IMR-90 (cell line): Measurements from ENCODE around the gene ZNF227. TPM values are rescaled to one million over a fixed set of nuclear protein-coding genes. Genes with fewer than 3 reads are reported as not detected.

Experiments
- ATAC-seq: fragments of 200-7000 bp; cut with Tn5 transposase; 2 replicates; pipeline ENCODE4 v1.9.1; 2020; ENCODE audit warnings: low read depth, mild to moderate bottlenecking, moderate library complexity
- BruUV-seq: library from RNA; stranded (reverse); fragments of 400-500 nt; replicated peaks from 2 replicates; lab custom pipeline; 2021; lab: Mats Ljungman, UMichigan
- CTCF ChIA-PET: fragments of 300-600 bp; formaldehyde crosslinking; extraction: SDS; loops from one replicate; lab custom pipeline; 2021; ENCODE audit warnings: antibody characterized with exemption; lab: Yijun Ruan, JAX
- POLR2A ChIA-PET: fragments of 300-600 bp; sonication (Branson Sonifier 250); formaldehyde crosslinking; loops from one replicate; lab custom pipeline; 2022; ENCODE audit warnings: antibody characterized with exemption; ENCODE audit not compliant: unreplicated experiment; lab: Charles Lee
- DNase-seq: peaks from one replicate; pipeline ENCODE4 v3.0.0; 2013
- H2AFZ ChIP-seq: replicated peaks from 2 replicates; pipeline ENCODE3; 2013; ENCODE audit warnings: low read length, mild to moderate bottlenecking; ENCODE audit not compliant: poor library complexity
- H2AK5ac ChIP-seq: 2 replicates; pipeline ENCODE4 v1.6.1; 2013; ENCODE audit warnings: low read depth, low read length, inconsistent platforms
- H2AK9ac ChIP-seq: replicated peaks from 2 replicates; pipeline ENCODE3; 2013; ENCODE audit warnings: mild to moderate bottlenecking, low read depth, low read length, moderate library complexity; ENCODE audit not compliant: poor library complexity
- H2BK120ac ChIP-seq: 2 replicates; pipeline ENCODE4 v1.6.1; 2013; ENCODE audit warnings: low read depth, low read length, inconsistent platforms
- H2BK15ac ChIP-seq: 3 replicates; pipeline ENCODE4 v1.6.1; 2013; ENCODE audit warnings: low read depth, low read length, inconsistent platforms
- H2BK20ac ChIP-seq: 2 replicates; pipeline ENCODE4 v1.6.1; 2013; ENCODE audit warnings: low read depth, mild to moderate bottlenecking, inconsistent platforms, low read length, moderate library complexity
- H2BK5ac ChIP-seq: 2 replicates; pipeline ENCODE4 v1.6.1; 2013; ENCODE audit warnings: mild to moderate bottlenecking, low read depth, low read length, inconsistent platforms; ENCODE audit not compliant: poor library complexity, severe bottlenecking
- H3K14ac ChIP-seq: replicated peaks from 2 replicates; pipeline ENCODE4 v1.6.1; 2013; ENCODE audit warnings: low read depth, low read length, inconsistent platforms
- H3K18ac ChIP-seq: 2 replicates; pipeline ENCODE4 v1.6.1; 2013; ENCODE audit warnings: low read depth, low read length, control low read depth
- H3K23ac ChIP-seq: 2 replicates; pipeline ENCODE4 v1.6.1; 2013; ENCODE audit warnings: low read depth, low read length, inconsistent platforms
- H3K27ac ChIP-seq: 2 replicates; pipeline ENCODE4 v1.5.1; 2013; ENCODE audit warnings: mild to moderate bottlenecking, control low read depth, low read length; ENCODE audit not compliant: insufficient read depth
- H3K27me3 ChIP-seq: 2 replicates; pipeline ENCODE4 v1.6.1; 2013; ENCODE audit warnings: low read length; ENCODE audit not compliant: control insufficient read depth, insufficient read depth
- H3K36me3 ChIP-seq: 2 replicates; pipeline ENCODE4 v1.6.1; 2013; ENCODE audit warnings: low read length, mixed read lengths; ENCODE audit not compliant: control insufficient read depth, insufficient read depth
- H3K4ac ChIP-seq: 2 replicates; pipeline ENCODE4 v1.6.1; 2013; ENCODE audit warnings: low read depth, low read length, inconsistent platforms
- H3K4me1 ChIP-seq: 2 replicates; pipeline ENCODE4 v1.6.1; 2013; ENCODE audit warnings: low read length, mixed read lengths; ENCODE audit not compliant: control insufficient read depth, insufficient read depth
- H3K4me2 ChIP-seq: 2 replicates; pipeline ENCODE4 v1.6.1; 2013; ENCODE audit warnings: low read depth, mild to moderate bottlenecking, control low read depth, low read length, moderate library complexity
- H3K4me3 ChIP-seq: 2 replicates; pipeline ENCODE4 v1.5.1; 2013; ENCODE audit warnings: low read depth, mild to moderate bottlenecking, control low read depth, low read length, moderate library complexity; ENCODE audit not compliant: insufficient read depth
- H3K56ac ChIP-seq: 2 replicates; pipeline ENCODE4 v1.6.1; 2013; ENCODE audit warnings: low read length, inconsistent platforms; ENCODE audit not compliant: insufficient read depth; ENCODE audit errors: extremely low read depth
- H3K79me1 ChIP-seq, 2 experiments: 2 replicates each; pipeline ENCODE4 v1.6.1; 2013; ENCODE audit warnings: low read length in 2 of 2, inconsistent platforms in 1 of 2, low read depth in 1 of 2
- H3K9ac ChIP-seq: 2 replicates; pipeline ENCODE4 v1.6.1; 2013; ENCODE audit warnings: low read depth, low read length, control low read depth
- H3K9me1 ChIP-seq: 2 replicates; pipeline ENCODE4 v1.6.1; 2013; ENCODE audit warnings: low read length, inconsistent platforms; ENCODE audit not compliant: insufficient read depth
- H3K9me3 ChIP-seq: 2 replicates; pipeline ENCODE4 v1.6.1; 2013; ENCODE audit warnings: low read length; ENCODE audit not compliant: control insufficient read depth, insufficient read depth
- H4K20me1 ChIP-seq: 2 replicates; pipeline ENCODE4 v1.6.1; 2013; ENCODE audit warnings: low read length, inconsistent platforms; ENCODE audit not compliant: insufficient read depth
- H4K5ac ChIP-seq: 2 replicates; pipeline ENCODE4 v1.6.1; 2013; ENCODE audit warnings: mild to moderate bottlenecking, low read depth, low read length, control low read depth
- H4K8ac ChIP-seq, 2 experiments: 2 replicates each; pipeline ENCODE4 v1.6.1; 2013; ENCODE audit warnings: low read depth in 2 of 2, low read length in 2 of 2, control low read depth in 1 of 2, inconsistent platforms in 1 of 2
- H4K91ac ChIP-seq: 2 replicates; pipeline ENCODE4 v1.6.1; 2013; ENCODE audit warnings: low read depth, low read length, inconsistent platforms; ENCODE audit not compliant: insufficient read depth
- RAD21 ChIP-seq: IDR thresholded peaks from 2 replicates; pipeline ENCODE4 v1.6.1; 2012; ENCODE audit warnings: low read length, improper control_type of control experiment
- USF2 ChIP-seq: fragments of 150-350 bp; IDR thresholded peaks from 2 replicates; pipeline ENCODE4 v1.6.1; 2017; ENCODE audit warnings: mild to moderate bottlenecking, antibody characterized with exemption, low read length, low read depth
- WGBS, 2 experiments: methylation state at CpG; one replicate each; pipeline versions ENCODE4 v1.1.5 to v1.1.7; 2013; ENCODE audit warnings: missing lambda C conversion rate in 2 of 2; ENCODE audit not compliant: insufficient read length in 1 of 2; ENCODE audit errors: extremely low coverage in 2 of 2; 5-methylcytosine and 5-hydroxymethylcytosine counted together
- dilution Hi-C: fragments of 300-500 bp; cut with HindIII; formaldehyde crosslinking; loops from one replicate; pipeline ENCODE4 v1.14.3; 2018; ENCODE audit warnings: low sequenced_read_pairs; ENCODE audit not compliant: unreplicated experiment
- in situ Hi-C: fragments of 300-500 bp; cut with MboI; formaldehyde crosslinking; loops from 3 replicates; pipeline ENCODE4 v1.14.3; 2019; ENCODE audit warnings: low sequenced_read_pairs, inconsistent platforms, mixed read lengths
- intact Hi-C: fragments of 100-400 bp; cut with micrococcal nuclease; formaldehyde crosslinking; loops from 2 replicates; pipeline ENCODE4 v1.10.0; 2022
- polyA plus RNA-seq, 3 experiments: library from polyadenylated mRNA; depleted of rRNA; stranded (reverse); fragments of >200 nt; gene quantifications; 2 replicates each; pipeline ENCODE4 v1.2.3, GENCODE V29; 2012; ENCODE audit warnings: low replicate concordance in 1 of 3
- total RNA-seq: library from RNA; depleted of rRNA; stranded (reverse); fragments of >200 nt; gene quantifications from 2 replicates; pipeline ENCODE4 v1.2.3, GENCODE V29; 2012

The ZNF227 gene
- total and polyA plus RNA-seq, 2 of the 4 experiments (the other 2 are of a cell fraction) = 4.9 to 19.2 TPM

GRCh38 chr19:44190020-44190419 lies 22.3 kb upstream of the ZNF227 start:
- intact Hi-C loops = no loop called here
- H3K14ac ChIP-seq = no peak overlapping the region
- no peak overlapping the region for H4K5ac ChIP-seq
- no peak overlapping the region for H4K91ac ChIP-seq
- no peak overlapping the region for H2BK20ac ChIP-seq
- H3K9ac ChIP-seq = no peak overlapping the region
- no peak overlapping the region for H3K27ac ChIP-seq
- DNase-seq (no peak), ATAC-seq (no peak)
- H2AK5ac ChIP-seq = no peak overlapping the region
- H2AK9ac ChIP-seq = no peak overlapping the region
- H4K8ac ChIP-seq = no peak overlapping the region
- ChIA-PET POLR2A (no interaction called here), CTCF (no interaction called here)
- no peak overlapping the region for H2BK120ac ChIP-seq
- H3K36me3 ChIP-seq = no peaks in the 10 kb centered on the region
- H3K4me2 ChIP-seq = no peak overlapping the region
- H3K9me3 ChIP-seq = no peaks in the 10 kb centered on the region
- no peak overlapping the region for H3K4me3 ChIP-seq
- in situ Hi-C loops = no loop called here
- no peak overlapping the region for H3K18ac ChIP-seq
- no peak overlapping the region for H3K23ac ChIP-seq
- no peak overlapping the region for H2AFZ ChIP-seq
- no CpG with 5 or more reads among the region's 6 CpGs for WGBS, 2 experiments
- H3K4ac ChIP-seq = no peak overlapping the region
- no peaks in the 10 kb centered on the region for H4K20me1 ChIP-seq
- H3K56ac ChIP-seq = no peak overlapping the region
- H2BK5ac ChIP-seq = no peak overlapping the region
- dilution Hi-C loops = no loop called here
- H3K9me1 ChIP-seq = no peaks in the 10 kb centered on the region
- no peak overlapping the region for H2BK15ac ChIP-seq
- no peaks in the 10 kb centered on the region for H3K4me1 ChIP-seq
- no TSS peak for BruUV-seq
- no peaks in the 10 kb centered on the region for H3K27me3 ChIP-seq
- H3K79me1 ChIP-seq = no peaks in the 10 kb centered on the region
- TF ChIP-seq RAD21 (no peak), USF2 (no peak)
